K562 (cell line): Measurements from ENCODE around the gene BNC1. TPM values are rescaled to one million over a fixed set of nuclear protein-coding genes. Genes with fewer than 3 reads are reported as not detected.

Experiments
- ATAC-seq: fragments of 200-7000 bp; cut with Tn5 transposase; 3 replicates; pipeline ENCODE4 v1.9.1; 2020; ENCODE audit warnings: moderate library complexity
- BruUV-seq: library from RNA; stranded (reverse); fragments of 400-500 nt; replicated peaks from 2 replicates; lab custom pipeline; 2021; lab: Mats Ljungman, UMichigan
- CTCF ChIA-PET: fragments of 300-600 bp; formaldehyde crosslinking; extraction: SDS; loops from one replicate; lab custom pipeline; 2021; ENCODE audit warnings: low intra/inter-chr PET ratio; lab: Yijun Ruan, JAX
- POLR2A ChIA-PET: fragments of 300-600, 350-650 bp; sonication (Branson Sonifier 250); formaldehyde crosslinking; extraction: SDS; loops from one replicate; lab custom pipeline; 2021; ENCODE audit warnings: antibody characterized with exemption, inconsistent platforms; lab: Yijun Ruan, JAX
- DNase-seq, 4 experiments: peaks; one replicate each; pipeline versions ENCODE4 v3.0.0 to v3.0.0-alpha.2; 2011 to 2018; ENCODE audit warnings: low spot score in 3 of 4, mixed read lengths in 3 of 4; ENCODE audit errors: extremely low read depth in 1 of 4
- FAIRE-seq: peaks from 2 replicates; lab custom pipeline; 2011; peaks lifted over from hg19 to GRCh38; lab: Jason Lieb, UNC
- H2AFZ ChIP-seq: 2 replicates; pipeline ENCODE4 v1.6.0; 2011; ENCODE audit warnings: low read depth, low read length, control low read depth, inconsistent platforms
- H3K27ac ChIP-seq: fragments of 200-600 bp; 3 replicates; pipeline ENCODE4 v1.8.0; 2011; ENCODE audit warnings: low read depth, mild to moderate bottlenecking, control low read depth, inconsistent platforms, low read length, moderate library complexity, mixed read lengths; ENCODE audit errors: extremely low read depth
- H3K27me3 ChIP-seq, 2 experiments: fragments of 300-600 bp in 1 of 2; 2 replicates in 1 of 2; 3 replicates in 1 of 2; pipeline versions ENCODE4 v1.6.0 to v1.8.0; 2011; ENCODE audit warnings: inconsistent platforms in 2 of 2, low read length in 2 of 2, mild to moderate bottlenecking in 1 of 2, mixed read lengths in 1 of 2, moderate library complexity in 1 of 2; ENCODE audit not compliant: control insufficient read depth in 2 of 2, insufficient read depth in 2 of 2
- H3K36me3 ChIP-seq: fragments of 300-600 bp; 3 replicates; pipeline ENCODE4 v1.8.0; 2011; ENCODE audit warnings: mild to moderate bottlenecking, low read length, inconsistent platforms; ENCODE audit not compliant: control insufficient read depth, insufficient read depth
- H3K4me1 ChIP-seq, 2 experiments: fragments of 200-600 bp in 1 of 2; replicated peaks in 1 of 2; 2 replicates in 1 of 2; 3 replicates in 1 of 2; pipeline versions ENCODE4 v1.5.1 to v1.8.0; 2011; ENCODE audit warnings: inconsistent platforms in 2 of 2, low read length in 2 of 2, mild to moderate bottlenecking in 1 of 2, mixed read lengths in 1 of 2, moderate library complexity in 1 of 2; ENCODE audit not compliant: control insufficient read depth in 2 of 2, insufficient read depth in 2 of 2
- H3K4me2 ChIP-seq: 2 replicates; pipeline ENCODE4 v1.6.1; 2011; ENCODE audit warnings: low read length, control low read depth, inconsistent platforms, mixed read lengths; ENCODE audit not compliant: insufficient read depth
- H3K4me3 ChIP-seq: fragments of 200-600 bp; sonication (generic), shearing (Covaris generic); 2 replicates; pipeline ENCODE4 v1.5.1; 2016; ENCODE audit warnings: control low read depth, inconsistent platforms
- H3K79me2 ChIP-seq: fragments of 200-600 bp; 3 replicates; pipeline ENCODE4 v1.8.0; 2011; ENCODE audit warnings: low read length, inconsistent platforms; ENCODE audit not compliant: control insufficient read depth, insufficient read depth
- H3K9ac ChIP-seq, 2 experiments: 2 replicates each; pipeline versions ENCODE4 v1.6.0 to v1.6.1; 2011; ENCODE audit warnings: low read depth in 2 of 2, low read length in 2 of 2, control low read depth in 1 of 2, inconsistent platforms in 1 of 2, mild to moderate bottlenecking in 1 of 2, mixed read lengths in 1 of 2; ENCODE audit not compliant: insufficient read depth in 1 of 2
- H3K9me1 ChIP-seq: one replicate; pipeline ENCODE4 v1.6.0; 2011; ENCODE audit warnings: inconsistent platforms, mild to moderate bottlenecking, low read length, moderate library complexity; ENCODE audit not compliant: control insufficient read depth, insufficient read depth
- H3K9me3 ChIP-seq: replicated peaks from 2 replicates; pipeline ENCODE4 v1.5.1; 2011; ENCODE audit warnings: low read depth, low read length, inconsistent platforms; ENCODE audit not compliant: control insufficient read depth, insufficient read depth
- H4K20me1 ChIP-seq: replicated peaks from 2 replicates; pipeline ENCODE4 v1.6.1; 2011; ENCODE audit warnings: low read length, inconsistent platforms, mixed read lengths; ENCODE audit not compliant: control insufficient read depth, insufficient read depth
- GATAD2B ChIP-seq: fragments of 450-650 bp; IDR thresholded peaks from 2 replicates; pipeline ENCODE4 v1.6.1; 2017; ENCODE audit warnings: mild to moderate bottlenecking, borderline replicate concordance
- HIVEP1 ChIP-seq: fragments of 250-450 bp; sonication (Bioruptor Pico); IDR thresholded peaks from 2 replicates; pipeline ENCODE4 v1.4.0; 2020; ENCODE audit warnings: mild to moderate bottlenecking
- KLF6 ChIP-seq: fragments of 250-450 bp; sonication (Bioruptor Pico); IDR thresholded peaks from 2 replicates; pipeline ENCODE4 v1.4.0; 2020; ENCODE audit warnings: mild to moderate bottlenecking, moderate library complexity, borderline replicate concordance
- MECOM ChIP-seq: fragments of 250-450 bp; sonication (Bioruptor Pico); IDR thresholded peaks from 2 replicates; pipeline ENCODE4 v1.8.0; 2022; ENCODE audit warnings: inconsistent platforms
- SMAD3 ChIP-seq: fragments of 450-650 bp; formaldehyde crosslinking; conservative IDR thresholded peaks from 2 replicates; pipeline ENCODE4 v1.4.0; 2020; ENCODE audit warnings: mild to moderate bottlenecking
- ZNF778 ChIP-seq: fragments of 450-650 bp; formaldehyde crosslinking; IDR thresholded peaks from 2 replicates; pipeline ENCODE4 v1.4.0; 2020; ENCODE audit warnings: mild to moderate bottlenecking, moderate library complexity
- ZSCAN32 ChIP-seq: fragments of 450-650 bp; formaldehyde crosslinking; IDR thresholded peaks from 2 replicates; pipeline ENCODE4 v1.4.0; 2020; ENCODE audit warnings: mild to moderate bottlenecking, moderate library complexity
- WGBS: fragments of 100-300 bp; shearing (Covaris generic); methylation state at CpG from one replicate; pipeline ENCODE4 v1.1.6; 2016; ENCODE audit warnings: low coverage, mixed read lengths; ENCODE audit not compliant: insufficient coverage; ENCODE audit errors: missing lambda C conversion rate; 5-methylcytosine and 5-hydroxymethylcytosine counted together
- in situ Hi-C: fragments of 300-500 bp; cut with MboI; formaldehyde crosslinking; loops from 4 replicates; pipeline ENCODE4 v1.15.0; 2018; ENCODE audit warnings: inconsistent platforms, mixed read lengths
- intact Hi-C: fragments of 100-400 bp; cut with micrococcal nuclease; formaldehyde crosslinking; loops from 2 replicates; pipeline ENCODE4 v1.14.2; 2022
- polyA plus RNA-seq, 8 experiments: library from polyadenylated mRNA; depleted of rRNA in 4 of 8; stranded (reverse) in 5 of 8; unstranded in 3 of 8; fragments of >200 nt; fragmentation: Nextera tagmentation in 2 of 8; fragmentation: Illumina TruSeq in 1 of 8; extraction: Ambion mirVana in 2 of 8; extraction: Trizol in 1 of 8; gene quantifications; 2 replicates each; pipeline versions ENCODE4 v1.2.1 to v1.2.3, GENCODE V29; 2011 to 2014; ENCODE audit warnings: inconsistent platforms in 1 of 8, missing spikeins in 1 of 8
- total RNA-seq, 7 experiments: library from RNA; depleted of rRNA in 6 of 7; stranded (reverse); fragments of >200 nt in 6 of 7; fragmentation: Illumina TruSeq in 2 of 7; extraction: Trizol in 2 of 7; gene quantifications; 2 replicates each; pipeline versions ENCODE4 v1.2.1 to v1.2.3, GENCODE V29; 2011 to 2021; ENCODE audit warnings: low replicate concordance in 1 of 7
- TF ChIP-seq, protein P1 (sequence below): sonication (generic); formaldehyde crosslinking; IDR thresholded peaks from 2 replicates; pipeline ENCODE4 v1.8.1; 2023; ENCODE audit warnings: mild to moderate bottlenecking, missing genetic modification reagents, moderate library complexity
- TF ChIP-seq, protein P2 (sequence below): fragments of 450-650 bp; formaldehyde crosslinking; IDR thresholded peaks from 2 replicates; pipeline ENCODE4 v1.4.0; 2020; ENCODE audit warnings: mild to moderate bottlenecking
- TF ChIP-seq, protein P3 (sequence below): fragments of 450-650 bp; formaldehyde crosslinking; IDR thresholded peaks from 2 replicates; pipeline ENCODE4 v1.4.0; 2022; ENCODE audit warnings: missing genetic modification characterization
- TF ChIP-seq, protein P4 (sequence below): fragments of 250-450 bp; sonication (Bioruptor Pico); IDR thresholded peaks from 2 replicates; pipeline ENCODE4 v1.5.0; 2022; ENCODE audit warnings: mild to moderate bottlenecking

BNC1 gene
- total and polyA plus RNA-seq, 9 of the 15 experiments (the other 6 are each of a cell fraction or from before 2014, with no cell fraction given) = not detected

DNA sequence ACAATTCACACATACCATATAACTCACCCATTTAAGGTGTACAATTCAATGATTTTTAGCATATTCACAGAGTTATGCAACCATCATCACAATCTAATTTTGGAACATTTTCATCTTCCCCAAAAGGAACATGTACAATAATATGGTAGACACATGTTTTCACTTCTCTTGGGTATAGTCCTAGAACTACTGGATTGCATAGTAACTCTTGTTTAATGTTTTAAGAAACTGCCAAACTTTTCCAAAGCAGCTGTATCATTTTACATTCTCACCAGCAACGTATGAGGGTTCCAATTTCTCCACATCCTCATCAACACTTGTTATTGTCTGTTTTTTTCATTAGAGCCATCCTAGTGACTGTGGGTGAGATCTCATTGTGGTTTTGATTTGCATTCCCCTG is 14.3 kb downstream of the BNC1 start:
- H3K4me2 ChIP-seq = no peak overlapping the region
- H3K79me2 ChIP-seq = no peaks in the 10 kb centered on the region
- no TSS peak for BruUV-seq
- intact Hi-C loops (no loop called here), in situ Hi-C loops (no loop called here)
- no peaks in the 10 kb centered on the region for H4K20me1 ChIP-seq
- CTCF ChIA-PET = no interaction called here
- H3K4me1 ChIP-seq = no peaks in the 10 kb centered on the region
- WGBS = 0% methylated on average over 1 of the region's 1 CpG
- H3K4me3 ChIP-seq = no peak overlapping the region
- ATAC-seq = no peak
- no peaks in the 10 kb centered on the region for H3K9me1 ChIP-seq
- POLR2A ChIA-PET = no interaction called here
- no peak overlapping the region for H3K27ac ChIP-seq
- no peak overlapping the region for H3K9ac ChIP-seq
- no peaks in the 10 kb centered on the region for H3K36me3 ChIP-seq
- no peak overlapping the region for H2AFZ ChIP-seq
- FAIRE-seq = no peak
- no peak for DNase-seq
- TF ChIP-seq, protein P1, sequence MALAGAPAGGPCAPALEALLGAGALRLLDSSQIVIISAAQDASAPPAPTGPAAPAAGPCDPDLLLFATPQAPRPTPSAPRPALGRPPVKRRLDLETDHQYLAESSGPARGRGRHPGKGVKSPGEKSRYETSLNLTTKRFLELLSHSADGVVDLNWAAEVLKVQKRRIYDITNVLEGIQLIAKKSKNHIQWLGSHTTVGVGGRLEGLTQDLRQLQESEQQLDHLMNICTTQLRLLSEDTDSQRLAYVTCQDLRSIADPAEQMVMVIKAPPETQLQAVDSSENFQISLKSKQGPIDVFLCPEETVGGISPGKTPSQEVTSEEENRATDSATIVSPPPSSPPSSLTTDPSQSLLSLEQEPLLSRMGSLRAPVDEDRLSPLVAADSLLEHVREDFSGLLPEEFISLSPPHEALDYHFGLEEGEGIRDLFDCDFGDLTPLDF (CRISPR knock-in tag) = no peak
- no peak for TF ChIP-seq ZNF778 (CRISPR knock-in tag)
- TF ChIP-seq KLF6 (CRISPR knock-in tag) = no peak
- H3K27me3 ChIP-seq = peaks cover 4 to 5% of the 10 kb centered on the region in 2 experiments; a peak in 4 of 5 replicates
- no peaks in the 10 kb centered on the region for H3K9me3 ChIP-seq

DNA sequence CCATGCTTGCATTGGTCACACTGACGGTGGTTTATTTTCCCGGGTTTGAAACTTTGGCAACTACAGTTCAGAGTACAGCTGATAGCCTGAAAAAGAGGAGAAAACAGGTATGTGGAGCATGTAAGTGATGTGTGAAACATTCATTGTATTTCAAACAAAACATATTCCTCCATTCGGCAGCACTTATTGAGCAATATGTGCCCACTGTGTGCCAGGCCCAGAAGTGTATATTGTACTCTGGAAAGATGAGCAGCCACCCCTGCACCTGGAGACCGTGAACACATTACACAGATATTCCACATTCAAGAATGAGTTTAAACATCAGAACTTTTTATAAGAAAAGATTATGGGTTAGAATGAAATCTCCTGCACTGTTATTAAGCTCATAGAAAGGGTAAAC is 16.3 kb downstream of the BNC1 start:
- Histone ChIP-seq H3K9ac (no peak overlapping the region), H4K20me1 (no peaks in the 10 kb centered on the region), H3K4me1 (no peaks in the 10 kb centered on the region), H3K4me3 (no peak overlapping the region), H3K9me1 (no peaks in the 10 kb centered on the region), H3K27ac (no peak overlapping the region), H2AFZ (no peak overlapping the region), H3K9me3 (no peaks in the 10 kb centered on the region), H3K4me2 (no peak overlapping the region), H3K36me3 (no peaks in the 10 kb centered on the region), H3K79me2 (no peaks in the 10 kb centered on the region), H3K27me3 (peaks cover 9 to 14% of the 10 kb centered on the region in 2 experiments; a peak in 4 of 5 replicates)
- ChIA-PET POLR2A (interaction anchor here (0.6 kb wide), 1 partner anchor 22 kb away, joined by 3 read pairs; no protein-coding TSS in a partner anchor), CTCF (no interaction called here)
- FAIRE-seq (no peak), DNase-seq (no peak), ATAC-seq (no peak)
- WGBS = 0% methylated on average over 4 of the region's 4 CpGs
- in situ Hi-C loops (no loop called here), intact Hi-C loops (no loop called here)
- BruUV-seq = no TSS peak
- TF ChIP-seq, protein P2, sequence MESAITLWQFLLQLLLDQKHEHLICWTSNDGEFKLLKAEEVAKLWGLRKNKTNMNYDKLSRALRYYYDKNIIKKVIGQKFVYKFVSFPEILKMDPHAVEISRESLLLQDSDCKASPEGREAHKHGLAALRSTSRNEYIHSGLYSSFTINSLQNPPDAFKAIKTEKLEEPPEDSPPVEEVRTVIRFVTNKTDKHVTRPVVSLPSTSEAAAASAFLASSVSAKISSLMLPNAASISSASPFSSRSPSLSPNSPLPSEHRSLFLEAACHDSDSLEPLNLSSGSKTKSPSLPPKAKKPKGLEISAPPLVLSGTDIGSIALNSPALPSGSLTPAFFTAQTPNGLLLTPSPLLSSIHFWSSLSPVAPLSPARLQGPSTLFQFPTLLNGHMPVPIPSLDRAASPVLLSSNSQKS (CRISPR knock-in tag) = no peak
- TF ChIP-seq HIVEP1 (CRISPR knock-in tag) (no peak), GATAD2B (no peak), SMAD3 (CRISPR knock-in tag) (no peak), MECOM (CRISPR knock-in tag) (no peak), ZSCAN32 (CRISPR knock-in tag) (no peak)
- TF ChIP-seq, protein P3, sequence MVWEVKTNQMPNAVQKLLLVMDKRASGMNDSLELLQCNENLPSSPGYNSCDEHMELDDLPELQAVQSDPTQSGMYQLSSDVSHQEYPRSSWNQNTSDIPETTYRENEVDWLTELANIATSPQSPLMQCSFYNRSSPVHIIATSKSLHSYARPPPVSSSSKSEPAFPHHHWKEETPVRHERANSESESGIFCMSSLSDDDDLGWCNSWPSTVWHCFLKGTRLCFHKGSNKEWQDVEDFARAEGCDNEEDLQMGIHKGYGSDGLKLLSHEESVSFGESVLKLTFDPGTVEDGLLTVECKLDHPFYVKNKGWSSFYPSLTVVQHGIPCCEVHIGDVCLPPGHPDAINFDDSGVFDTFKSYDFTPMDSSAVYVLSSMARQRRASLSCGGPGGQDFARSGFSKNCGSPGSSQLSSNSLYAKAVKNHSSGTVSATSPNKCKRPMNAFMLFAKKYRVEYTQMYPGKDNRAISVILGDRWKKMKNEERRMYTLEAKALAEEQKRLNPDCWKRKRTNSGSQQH = no peak
- TF ChIP-seq, protein P4, sequence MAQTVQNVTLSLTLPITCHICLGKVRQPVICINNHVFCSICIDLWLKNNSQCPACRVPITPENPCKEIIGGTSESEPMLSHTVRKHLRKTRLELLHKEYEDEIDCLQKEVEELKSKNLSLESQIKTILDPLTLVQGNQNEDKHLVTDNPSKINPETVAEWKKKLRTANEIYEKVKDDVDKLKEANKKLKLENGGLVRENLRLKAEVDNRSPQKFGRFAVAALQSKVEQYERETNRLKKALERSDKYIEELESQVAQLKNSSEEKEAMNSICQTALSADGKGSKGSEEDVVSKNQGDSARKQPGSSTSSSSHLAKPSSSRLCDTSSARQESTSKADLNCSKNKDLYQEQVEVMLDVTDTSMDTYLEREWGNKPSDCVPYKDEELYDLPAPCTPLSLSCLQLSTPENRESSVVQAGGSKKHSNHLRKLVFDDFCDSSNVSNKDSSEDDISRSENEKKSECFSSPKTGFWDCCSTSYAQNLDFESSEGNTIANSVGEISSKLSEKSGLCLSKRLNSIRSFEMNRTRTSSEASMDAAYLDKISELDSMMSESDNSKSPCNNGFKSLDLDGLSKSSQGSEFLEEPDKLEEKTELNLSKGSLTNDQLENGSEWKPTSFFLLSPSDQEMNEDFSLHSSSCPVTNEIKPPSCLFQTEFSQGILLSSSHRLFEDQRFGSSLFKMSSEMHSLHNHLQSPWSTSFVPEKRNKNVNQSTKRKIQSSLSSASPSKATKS = no peak
